Measurements from ENCODE around the gene SLC6A4.

GRCh38 chr17:30221346-30221745, 14.2 kb downstream of the SLC6A4 start:
- TF ChIP-seq EZH2 (IDR thresholded peaks at IDR 0.05; ENCODE audit: low read length): no peak
- TF ChIP-seq CTCF (optimal IDR thresholded peaks at IDR 0.05 in 1 of 3, IDR thresholded peaks at IDR 0.05 in 1 of 3, conservative IDR thresholded peaks at IDR 0.05 in 1 of 3; ENCODE audit: extremely low read depth in 1 of 3, insufficient read depth in 2 of 3, low read length in 3 of 3): no peak

Data from keratinocyte (primary cell).